AG10803 (cell line): ENCODE data around the gene DBNDD1.

Experiments used
- DNase-seq: peaks from one replicate; pipeline ENCODE4 v3.0.0; 2010; ENCODE audit warnings: low read depth
- H3K4me3 ChIP-seq: 2 replicates; pipeline ENCODE4 v1.5.1; 2011; ENCODE audit warnings: mild to moderate bottlenecking, low read length, control low read depth
- TF ChIP-seq, protein P1 (sequence below): conservative IDR thresholded peaks from 2 replicates; pipeline ENCODE4 v1.5.1; 2011; ENCODE audit warnings: mild to moderate bottlenecking, low read length, control low read depth, inconsistent platforms

DBNDD1 gene

DNA sequence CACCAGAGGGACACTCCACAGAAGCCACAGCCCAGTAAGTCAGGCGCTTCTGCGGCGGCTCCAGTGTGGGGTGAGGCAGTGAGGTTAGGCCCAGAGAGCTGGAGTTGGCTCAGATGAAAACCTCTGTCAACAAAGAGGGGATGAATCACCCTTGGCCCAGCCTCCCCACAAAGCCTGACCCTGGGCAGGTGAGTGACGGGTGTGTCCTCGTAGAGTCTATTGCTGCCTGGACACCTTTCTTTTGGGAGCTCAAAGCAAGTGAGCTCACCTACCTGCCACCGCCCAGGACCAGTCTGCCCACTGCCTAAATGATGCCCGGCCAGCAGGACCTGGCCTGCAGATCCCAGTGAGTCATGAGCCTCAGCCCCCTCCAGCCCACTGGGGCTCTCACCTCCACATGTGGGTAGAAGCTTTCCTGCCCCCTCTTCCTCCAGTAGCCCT lies 24.9 kb upstream of the DBNDD1 start:
- H3K4me3 ChIP-seq: no peak overlapping the region
- TF ChIP-seq, protein P1, sequence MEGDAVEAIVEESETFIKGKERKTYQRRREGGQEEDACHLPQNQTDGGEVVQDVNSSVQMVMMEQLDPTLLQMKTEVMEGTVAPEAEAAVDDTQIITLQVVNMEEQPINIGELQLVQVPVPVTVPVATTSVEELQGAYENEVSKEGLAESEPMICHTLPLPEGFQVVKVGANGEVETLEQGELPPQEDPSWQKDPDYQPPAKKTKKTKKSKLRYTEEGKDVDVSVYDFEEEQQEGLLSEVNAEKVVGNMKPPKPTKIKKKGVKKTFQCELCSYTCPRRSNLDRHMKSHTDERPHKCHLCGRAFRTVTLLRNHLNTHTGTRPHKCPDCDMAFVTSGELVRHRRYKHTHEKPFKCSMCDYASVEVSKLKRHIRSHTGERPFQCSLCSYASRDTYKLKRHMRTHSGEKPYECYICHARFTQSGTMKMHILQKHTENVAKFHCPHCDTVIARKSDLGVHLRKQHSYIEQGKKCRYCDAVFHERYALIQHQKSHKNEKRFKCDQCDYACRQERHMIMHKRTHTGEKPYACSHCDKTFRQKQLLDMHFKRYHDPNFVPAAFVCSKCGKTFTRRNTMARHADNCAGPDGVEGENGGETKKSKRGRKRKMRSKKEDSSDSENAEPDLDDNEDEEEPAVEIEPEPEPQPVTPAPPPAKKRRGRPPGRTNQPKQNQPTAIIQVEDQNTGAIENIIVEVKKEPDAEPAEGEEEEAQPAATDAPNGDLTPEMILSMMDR: no peak

DNA sequence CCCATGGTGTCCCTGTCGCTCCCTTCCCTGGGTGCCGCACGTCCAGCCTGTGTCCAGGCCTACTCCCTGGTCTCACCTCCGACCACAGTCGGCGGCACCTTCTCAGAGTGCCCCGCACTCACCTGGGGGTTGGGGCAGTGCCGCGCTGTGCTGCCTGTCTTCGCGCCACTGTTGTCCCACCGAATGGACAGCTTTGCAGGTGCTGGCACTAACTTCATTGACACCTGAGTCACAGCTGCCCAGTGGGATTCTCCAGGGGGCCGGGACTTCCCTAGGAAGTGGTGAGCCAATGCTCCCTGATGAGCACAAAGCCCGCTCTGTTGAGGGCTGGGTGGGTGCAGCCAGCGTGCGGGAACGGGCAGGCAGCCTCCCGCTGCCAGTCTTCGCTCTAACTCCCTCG lies 24.3 kb upstream of the DBNDD1 start:
- TF ChIP-seq, protein P1: no peak
- no peak for DNase-seq
- H3K4me3 ChIP-seq: no peak overlapping the region

More for the DNA sequence above, 24.9 kb upstream of the DBNDD1 start:
- no peak for DNase-seq

DNA sequence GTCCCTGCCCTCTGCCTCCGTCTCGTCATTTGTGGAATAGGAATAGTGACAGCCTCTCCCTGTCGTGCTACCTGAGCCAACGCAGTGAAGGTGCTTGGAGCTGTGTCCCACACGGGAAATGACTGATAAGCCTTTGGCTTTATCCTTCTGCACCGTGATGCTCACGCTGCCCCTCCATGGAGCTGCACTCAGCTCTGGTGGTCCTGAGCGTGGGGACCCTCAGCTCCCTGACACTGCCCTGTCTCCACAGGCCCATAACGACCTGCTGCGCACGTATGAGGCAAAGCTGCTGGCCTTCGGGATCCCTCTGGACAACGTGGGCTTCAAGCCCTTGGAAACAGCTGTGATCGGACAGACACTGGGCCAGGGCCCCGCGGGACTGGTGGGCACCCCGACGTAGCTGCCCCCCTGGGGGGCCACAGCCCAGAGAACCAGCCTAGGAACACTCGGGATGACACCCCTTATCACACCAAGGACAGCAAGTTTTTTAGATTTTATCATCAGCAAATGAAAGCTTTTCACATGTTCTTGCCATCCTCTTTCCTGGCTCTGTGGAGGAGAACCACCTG lies 23.8 kb upstream of the DBNDD1 start:
- TF ChIP-seq, protein P1: no peak
- no peak overlapping the region for H3K4me3 ChIP-seq
- no peak for DNase-seq

DNA sequence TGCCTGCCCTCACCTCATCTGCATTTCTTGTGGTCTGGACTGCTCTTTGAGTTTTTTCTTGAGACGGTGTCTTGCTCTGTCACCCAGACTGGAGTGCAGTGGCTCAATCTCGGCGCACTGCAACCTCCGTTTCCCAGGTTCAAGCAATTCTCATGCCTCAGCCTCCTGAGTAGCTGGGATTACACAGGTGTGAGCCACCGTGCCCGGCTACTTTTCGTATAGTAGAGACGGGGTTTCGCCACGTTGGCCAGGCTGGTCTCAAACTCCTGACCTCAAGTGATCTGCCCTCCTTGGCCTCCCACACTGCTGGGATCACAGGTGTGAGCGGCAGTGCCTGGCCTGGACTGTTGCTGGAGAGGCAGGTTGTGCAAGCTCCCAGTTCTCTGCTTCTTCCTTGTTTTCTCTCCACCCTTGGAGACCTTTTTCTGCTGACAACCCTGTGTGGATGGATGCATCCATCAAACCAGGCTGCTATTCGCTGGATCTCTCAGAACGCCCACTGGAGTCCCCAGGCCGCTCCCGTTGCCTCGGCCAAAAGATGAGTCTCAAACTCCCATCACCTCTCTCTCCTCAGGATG lies 22.7 kb upstream of the DBNDD1 start:
- TF ChIP-seq, protein P1: no peak
- no peak for DNase-seq
- no peak overlapping the region for H3K4me3 ChIP-seq

DNA sequence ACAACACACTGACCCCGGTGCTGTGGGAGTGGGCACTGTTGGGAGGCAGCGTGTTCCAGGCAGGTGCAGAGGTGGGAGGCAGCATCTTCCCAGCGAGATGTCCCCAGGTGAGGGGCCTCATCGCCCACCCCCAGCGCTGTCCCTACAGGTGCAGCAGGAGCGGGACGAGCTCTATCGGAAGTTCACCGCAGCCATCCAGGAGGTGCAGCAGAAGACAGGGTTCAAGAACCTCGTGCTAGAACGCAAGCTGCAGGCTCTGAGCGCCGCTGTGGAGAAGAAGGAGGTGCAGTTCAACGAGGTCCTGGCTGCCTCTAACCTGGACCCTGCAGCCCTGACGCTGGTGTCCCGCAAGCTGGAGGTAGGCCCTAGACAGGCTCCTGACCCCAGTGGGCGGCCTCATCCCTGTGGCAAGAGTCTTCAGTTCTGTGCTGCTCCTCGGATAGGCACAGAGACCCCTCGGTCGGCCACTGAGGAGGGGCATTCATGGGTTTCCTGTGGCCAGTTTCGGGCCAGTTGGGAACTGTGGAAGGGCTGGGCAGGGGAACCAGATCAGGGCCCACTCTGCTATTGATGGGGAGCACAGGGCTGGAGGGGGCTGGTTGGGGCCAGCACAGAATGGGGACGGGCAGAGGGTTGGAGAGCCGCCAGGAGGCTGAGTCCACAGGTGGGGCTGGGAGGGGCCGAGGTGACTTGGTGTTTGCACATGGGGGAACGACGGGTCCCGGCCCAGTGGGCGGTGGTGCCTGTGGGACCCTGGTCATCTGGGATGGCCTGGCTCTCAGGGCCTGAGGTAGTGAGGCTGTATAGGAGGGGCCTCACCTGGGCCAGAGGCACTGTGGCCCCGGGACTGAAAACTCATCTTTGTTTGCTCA lies 21.1 kb upstream of the DBNDD1 start:
- no peak overlapping the region for H3K4me3 ChIP-seq
- DNase-seq: no peak
- TF ChIP-seq, protein P1: no peak

DNA sequence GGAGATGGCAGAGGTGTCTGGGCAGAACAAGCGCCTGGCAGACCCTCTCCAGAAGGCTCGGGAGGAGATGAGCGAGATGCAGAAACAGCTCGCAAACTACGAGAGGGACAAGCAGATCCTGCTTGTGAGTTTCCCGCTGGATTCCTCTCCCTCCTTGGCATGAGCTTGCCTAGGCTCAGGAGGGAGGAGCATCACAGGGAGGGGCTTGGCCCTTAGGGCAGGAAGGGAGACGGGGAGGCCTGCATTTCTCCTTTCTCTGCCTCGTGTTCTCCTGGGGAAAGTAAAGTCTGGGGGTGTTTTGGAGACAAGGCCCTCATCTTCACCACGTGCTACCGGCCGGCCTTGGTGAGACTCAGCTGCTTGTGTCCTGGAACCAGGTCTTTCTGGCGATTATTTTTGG lies 18.0 kb upstream of the DBNDD1 start:
- no peak overlapping the region for H3K4me3 ChIP-seq
- TF ChIP-seq, protein P1: no peak
- DNase-seq: no peak
